WERI-Rb-1 (cell line): ENCODE data around the gene SLC38A1.

Source experiments
- DNase-seq: peaks from one replicate; pipeline ENCODE4 v3.0.0-alpha.2; 2020
- H3K27ac ChIP-seq: fragments of 250-450 bp; sonication (Bioruptor Pico); 2 replicates; pipeline ENCODE4 v1.5.1; 2020; ENCODE audit warnings: mild to moderate bottlenecking, moderate library complexity
- H3K27me3 ChIP-seq: fragments of 250-450 bp; sonication (Bioruptor Pico); 2 replicates; pipeline ENCODE4 v1.5.1; 2021; ENCODE audit warnings: mild to moderate bottlenecking, low read depth, moderate library complexity; ENCODE audit not compliant: insufficient read depth, severe bottlenecking
- H3K36me3 ChIP-seq: fragments of 250-450 bp; sonication (Bioruptor Pico); 2 replicates; pipeline ENCODE4 v1.5.1; 2020; ENCODE audit warnings: mild to moderate bottlenecking, moderate library complexity
- H3K4me3 ChIP-seq: 2 replicates; pipeline ENCODE4 v1.5.1; 2011; ENCODE audit warnings: low read depth, mild to moderate bottlenecking, control low read depth, low read length
- H3K9me3 ChIP-seq: fragments of 250-450 bp; sonication (Bioruptor Pico); 2 replicates; pipeline ENCODE4 v1.5.1; 2021; ENCODE audit warnings: mild to moderate bottlenecking, moderate library complexity; ENCODE audit not compliant: severe bottlenecking
- TF ChIP-seq, protein P1 (sequence below): IDR thresholded peaks from 2 replicates; pipeline ENCODE4 v1.5.1; 2011; ENCODE audit warnings: low read depth, mild to moderate bottlenecking, control low read depth, inconsistent platforms, low read length

The SLC38A1 gene

GRCh38 chr12:46149905-46150304 lies 118.9 kb downstream of the SLC38A1 start:
- Histone ChIP-seq H3K27ac (no peak overlapping the region), H3K9me3 (no peaks in the 10 kb centered on the region), H3K27me3 (no peaks in the 10 kb centered on the region), H3K36me3 (no peaks in the 10 kb centered on the region), H3K4me3 (no peak overlapping the region)
- TF ChIP-seq, protein P1, sequence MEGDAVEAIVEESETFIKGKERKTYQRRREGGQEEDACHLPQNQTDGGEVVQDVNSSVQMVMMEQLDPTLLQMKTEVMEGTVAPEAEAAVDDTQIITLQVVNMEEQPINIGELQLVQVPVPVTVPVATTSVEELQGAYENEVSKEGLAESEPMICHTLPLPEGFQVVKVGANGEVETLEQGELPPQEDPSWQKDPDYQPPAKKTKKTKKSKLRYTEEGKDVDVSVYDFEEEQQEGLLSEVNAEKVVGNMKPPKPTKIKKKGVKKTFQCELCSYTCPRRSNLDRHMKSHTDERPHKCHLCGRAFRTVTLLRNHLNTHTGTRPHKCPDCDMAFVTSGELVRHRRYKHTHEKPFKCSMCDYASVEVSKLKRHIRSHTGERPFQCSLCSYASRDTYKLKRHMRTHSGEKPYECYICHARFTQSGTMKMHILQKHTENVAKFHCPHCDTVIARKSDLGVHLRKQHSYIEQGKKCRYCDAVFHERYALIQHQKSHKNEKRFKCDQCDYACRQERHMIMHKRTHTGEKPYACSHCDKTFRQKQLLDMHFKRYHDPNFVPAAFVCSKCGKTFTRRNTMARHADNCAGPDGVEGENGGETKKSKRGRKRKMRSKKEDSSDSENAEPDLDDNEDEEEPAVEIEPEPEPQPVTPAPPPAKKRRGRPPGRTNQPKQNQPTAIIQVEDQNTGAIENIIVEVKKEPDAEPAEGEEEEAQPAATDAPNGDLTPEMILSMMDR = no peak
- no peak for DNase-seq

DNA sequence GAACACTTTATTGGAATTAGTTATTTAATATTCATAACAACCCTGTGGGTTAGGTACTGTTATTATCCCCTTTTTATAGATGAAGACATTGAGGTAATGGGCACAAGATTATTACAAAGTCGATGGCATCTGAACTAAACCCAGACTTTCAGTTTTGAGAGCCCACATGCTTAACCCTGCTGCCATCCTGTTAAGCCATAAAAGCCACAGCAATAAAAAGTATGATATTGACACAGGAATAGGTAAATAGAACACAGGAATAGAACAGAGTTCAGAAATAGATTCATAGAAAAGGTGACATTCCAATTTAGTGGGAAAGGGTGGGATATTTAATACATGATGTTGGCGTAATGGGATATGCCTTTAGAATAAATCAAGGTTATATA lies 119.8 kb downstream of the SLC38A1 start:
- H3K9me3 ChIP-seq = no peaks in the 10 kb centered on the region
- TF ChIP-seq, protein P1 = no peak
- DNase-seq = no peak
- no peaks in the 10 kb centered on the region for H3K36me3 ChIP-seq
- H3K27me3 ChIP-seq = no peaks in the 10 kb centered on the region
- H3K4me3 ChIP-seq = no peak overlapping the region
- no peak overlapping the region for H3K27ac ChIP-seq

DNA sequence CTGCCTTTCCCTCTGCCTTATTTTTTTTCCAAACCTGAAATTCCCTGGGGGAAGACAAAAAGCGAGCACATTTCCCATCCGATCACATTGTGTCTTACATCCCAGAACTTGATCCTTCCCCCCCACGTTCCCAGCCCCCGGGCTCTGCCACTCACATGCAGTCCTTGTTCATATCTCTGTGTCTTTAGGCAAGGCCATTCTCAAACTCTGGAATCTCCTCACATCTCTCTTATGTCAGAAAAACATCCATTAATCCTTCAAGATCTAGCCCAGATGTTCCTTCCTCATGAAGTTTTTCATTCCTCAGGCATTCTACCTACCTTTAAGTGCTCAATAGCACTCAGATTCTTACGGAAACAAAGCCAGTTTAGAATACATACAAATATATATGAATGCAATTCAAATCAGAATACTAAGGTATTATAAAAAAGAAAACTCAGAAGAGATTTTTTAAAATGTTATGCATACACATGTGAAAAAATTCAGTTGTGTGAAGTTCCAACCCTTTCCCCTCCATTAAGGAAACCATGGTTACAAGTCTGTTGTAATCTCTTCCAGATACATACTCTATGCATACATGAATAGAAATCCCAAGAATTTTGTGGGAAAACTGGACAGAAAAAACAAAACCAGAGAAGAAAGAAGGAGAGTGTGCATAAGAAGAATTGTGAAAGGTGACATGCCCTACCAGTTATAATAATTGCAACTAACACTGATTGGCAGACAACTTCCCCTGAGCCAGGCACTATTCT lies 120.3 kb downstream of the SLC38A1 start:
- TF ChIP-seq, protein P1 = no peak
- no peaks in the 10 kb centered on the region for H3K36me3 ChIP-seq
- no peaks in the 10 kb centered on the region for H3K27me3 ChIP-seq
- H3K9me3 ChIP-seq = no peaks in the 10 kb centered on the region
- H3K27ac ChIP-seq = no peak overlapping the region
- DNase-seq = no peak
- H3K4me3 ChIP-seq = no peak overlapping the region

- no peaks in the 10 kb centered on the region for H3K9me3 ChIP-seq
- H3K4me3 ChIP-seq = no peak overlapping the region
- H3K27me3 ChIP-seq = no peaks in the 10 kb centered on the region
- no peak for DNase-seq
- H3K27ac ChIP-seq = no peak overlapping the region
- H3K36me3 ChIP-seq = no peaks in the 10 kb centered on the region
- TF ChIP-seq, protein P1 = no peak
These were observed 121.7 kb downstream of the SLC38A1 start for GRCh38 chr12:46147144-46147543.

DNA sequence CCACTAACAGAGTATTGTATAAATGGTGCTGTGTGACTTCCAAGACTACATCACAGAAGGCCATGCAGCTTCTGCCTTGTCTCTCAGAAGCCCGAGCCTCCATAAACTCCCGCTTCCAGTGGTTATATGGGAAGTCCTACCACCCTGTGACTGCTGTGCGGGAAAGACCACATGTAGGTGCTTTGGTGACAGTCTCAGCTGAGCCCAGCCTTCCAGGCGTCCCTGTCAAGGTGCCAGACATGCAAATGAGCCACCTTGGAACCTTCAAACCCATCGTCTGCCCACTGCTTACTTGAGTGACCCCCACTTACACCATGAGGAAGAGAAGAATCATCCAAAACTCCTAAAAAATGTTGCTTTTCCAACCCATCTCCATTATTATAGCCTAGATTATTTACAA lies 123.0 kb downstream of the SLC38A1 start:
- no peaks in the 10 kb centered on the region for H3K27me3 ChIP-seq
- no peak overlapping the region for H3K27ac ChIP-seq
- H3K9me3 ChIP-seq = no peaks in the 10 kb centered on the region
- H3K4me3 ChIP-seq = no peak overlapping the region
- TF ChIP-seq, protein P1 = no peak
- no peak for DNase-seq
- no peaks in the 10 kb centered on the region for H3K36me3 ChIP-seq

- no peak for DNase-seq
- no peak overlapping the region for H3K27ac ChIP-seq
- H3K27me3 ChIP-seq = no peaks in the 10 kb centered on the region
- no peaks in the 10 kb centered on the region for H3K9me3 ChIP-seq
- no peaks in the 10 kb centered on the region for H3K36me3 ChIP-seq
- H3K4me3 ChIP-seq = no peak overlapping the region
- TF ChIP-seq, protein P1 = no peak
These were observed 124.4 kb downstream of the SLC38A1 start for GRCh38 chr12:46144433-46144832.
